CD4-positive, alpha-beta T cell (primary cell): Measurements from ENCODE around the gene EPHA4. TPM values are rescaled to one million over a fixed set of nuclear protein-coding genes. Genes with fewer than 3 reads are reported as not detected.
A peak's percentile ranks its signal among the peaks of the same experiment; 100 is the strongest.

Source experiments
- ATAC-seq: fragments of 200-7000 bp; cut with Tn5 transposase; one replicate; pipeline ENCODE4 v1.10.0; 2022; ENCODE audit warnings: mild to moderate bottlenecking; ENCODE audit not compliant: poor library complexity
- CTCF ChIA-PET: fragments of 350-600 bp; sonication (Branson Sonifier 250); formaldehyde crosslinking; loops from one replicate; lab custom pipeline; 2021; ENCODE audit warnings: antibody characterized with exemption, inconsistent platforms; lab: Charles Lee
- POLR2A ChIA-PET: fragments of 350-600 bp; sonication (Branson Sonifier 250); formaldehyde crosslinking; loops from one replicate; lab custom pipeline; 2021; ENCODE audit warnings: antibody characterized with exemption, inconsistent platforms; lab: Charles Lee
- DNase-seq, 14 experiments: peaks; one replicate each; pipeline ENCODE4 v3.0.0-alpha.2; 2013 to 2020; ENCODE audit warnings: mixed read lengths in 2 of 14
- H3K27ac ChIP-seq, 2 donors: one replicate each; pipeline versions ENCODE4 v1.5.1 to v1.7.0; 2013; ENCODE audit warnings: low read length in 2 of 2, low read depth in 1 of 2, mild to moderate bottlenecking in 1 of 2
- H3K27me3 ChIP-seq, 2 experiments: 1 replicate in 1 of 2; 2 replicates in 1 of 2; pipeline versions ENCODE4 v1.6.1 to v1.7.0; 2013; ENCODE audit warnings: low read length in 2 of 2, control low read depth in 1 of 2, mild to moderate bottlenecking in 1 of 2, moderate library complexity in 1 of 2; ENCODE audit not compliant: insufficient read depth in 2 of 2, control insufficient read depth in 1 of 2
- H3K36me3 ChIP-seq: one replicate; pipeline ENCODE4 v1.6.1; 2013; ENCODE audit warnings: low read length, control low read depth; ENCODE audit not compliant: insufficient read depth
- H3K4me1 ChIP-seq: one replicate; pipeline ENCODE4 v1.6.1; 2013; ENCODE audit warnings: low read length, control low read depth; ENCODE audit not compliant: insufficient read depth
- H3K4me3 ChIP-seq: one replicate; pipeline ENCODE4 v1.5.1; 2013; ENCODE audit warnings: mild to moderate bottlenecking, low read length, moderate library complexity
- H3K9me3 ChIP-seq, 2 experiments: 1 replicate in 1 of 2; 2 replicates in 1 of 2; pipeline versions ENCODE4 v1.6.1 to v1.7.0; 2013; ENCODE audit warnings: low read length in 2 of 2, mild to moderate bottlenecking in 2 of 2, control low read depth in 1 of 2, moderate library complexity in 1 of 2; ENCODE audit not compliant: control insufficient read depth in 1 of 2, insufficient read depth in 1 of 2
- H3K27ac Mint-ChIP-seq: one replicate; pipeline ENCODE4 v1.8.0; 2020; ENCODE audit warnings: mixed read lengths
- H3K27me3 Mint-ChIP-seq: one replicate; pipeline ENCODE4 v1.8.0; 2021; ENCODE audit warnings: mixed read lengths
- H3K36me3 Mint-ChIP-seq: one replicate; pipeline ENCODE4 v1.8.0; 2021; ENCODE audit warnings: low read depth, mixed read lengths
- H3K4me1 Mint-ChIP-seq: one replicate; pipeline ENCODE4 v1.8.0; 2021; ENCODE audit warnings: low read depth, mixed read lengths
- H3K4me3 Mint-ChIP-seq: one replicate; pipeline ENCODE4 v1.8.0; 2020; ENCODE audit warnings: mild to moderate bottlenecking, mixed read lengths
- H3K9me3 Mint-ChIP-seq: one replicate; pipeline ENCODE4 v1.8.0; 2020; ENCODE audit warnings: mixed read lengths
- CTCF ChIP-seq: fragments of 200-600 bp; IDR thresholded peaks from one replicate; pipeline ENCODE4 v1.8.0; 2022; ENCODE audit warnings: antibody characterized with exemption, mild to moderate bottlenecking
- intact Hi-C, 2 experiments: fragments of 100-400 bp; cut with DNase I in 1 of 2; cut with micrococcal nuclease in 1 of 2; formaldehyde crosslinking; loops; one replicate each; pipeline versions ENCODE4 v1.15.1 to v1.9.0; 2023 to 2025; cut with DNase I, micrococcal nuclease
- total RNA-seq, 174 experiments: library from RNA in 2 of 174; stranded (reverse) in 2 of 174; gene quantifications; one replicate each; pipeline ENCODE4 v1.2.3 and lab custom pipeline; 2021 to 2026

The EPHA4 gene
- total RNA-seq, 2 experiments from 2014 or later, result 85.7 to 86.5 TPM

GRCh38 chr2:221568299-221568698 is 3.8 kb downstream of the EPHA4 start:
- Histone ChIP-seq H3K4me1 (peaks cover 38% of the 10 kb centered on the region), H3K27ac (no peak overlapping the region), H3K9me3 (no peaks in the 10 kb centered on the region), H3K27me3 (peaks cover 0 to 17% of the 10 kb centered on the region in 2 experiments), H3K36me3 (peaks cover 6% of the 10 kb centered on the region), H3K4me3 (no peak overlapping the region)
- Mint-ChIP-seq H3K9me3 (no peaks in the 10 kb centered on the region), H3K27me3 (peaks cover 8% of the 10 kb centered on the region), H3K4me1 (peaks cover 75% of the 10 kb centered on the region), H3K4me3 (peak overlapping the region; percentile 53), H3K27ac (peak overlapping the region; percentile 3), H3K36me3 (peaks cover 56% of the 10 kb centered on the region)
- CTCF ChIA-PET, result no interaction called here
- TF ChIP-seq CTCF, result no peak
- intact Hi-C loops, result loop anchor here in 1 of 2 experiments (5.0 kb wide), 1 partner anchor 36 kb away; no protein-coding TSS in a partner anchor
- ATAC-seq (no peak), DNase-seq (no peak)
- POLR2A ChIA-PET, result no interaction called here

GRCh38 chr2:221567809-221568208 is 4.3 kb downstream of the EPHA4 start:
- CTCF ChIA-PET, result no interaction called here
- intact Hi-C loops, result loop anchor here in 1 of 2 experiments (5.0 kb wide), 1 partner anchor 36 kb away; no protein-coding TSS in a partner anchor
- no peak for DNase-seq
- Mint-ChIP-seq H3K36me3 (peaks cover 61% of the 10 kb centered on the region), H3K4me3 (peak overlapping the region; percentile 53), H3K27me3 (peaks cover 8% of the 10 kb centered on the region), H3K27ac (peak overlapping the region; percentile 3), H3K9me3 (no peaks in the 10 kb centered on the region), H3K4me1 (peaks cover 80% of the 10 kb centered on the region)
- Histone ChIP-seq H3K36me3 (peaks cover 7% of the 10 kb centered on the region), H3K9me3 (no peaks in the 10 kb centered on the region), H3K27me3 (peaks cover 0 to 17% of the 10 kb centered on the region in 2 experiments), H3K27ac (no peak overlapping the region), H3K4me1 (peaks cover 33% of the 10 kb centered on the region), H3K4me3 (no peak overlapping the region)
- no peak for ATAC-seq
- POLR2A ChIA-PET, result no interaction called here
- no peak for TF ChIP-seq CTCF

GRCh38 chr2:221567231-221567760 is 4.8 kb downstream of the EPHA4 start:
- no peak for ATAC-seq
- Histone ChIP-seq H3K27ac (no peak overlapping the region), H3K4me1 (peaks cover 28% of the 10 kb centered on the region), H3K27me3 (peaks cover 0 to 17% of the 10 kb centered on the region in 2 experiments), H3K4me3 (no peak overlapping the region), H3K9me3 (no peaks in the 10 kb centered on the region), H3K36me3 (peaks cover 7% of the 10 kb centered on the region)
- DNase-seq, result no peak
- Mint-ChIP-seq H3K27ac (no peak overlapping the region), H3K36me3 (peaks cover 66% of the 10 kb centered on the region), H3K4me1 (peaks cover 85% of the 10 kb centered on the region), H3K27me3 (peaks cover 8% of the 10 kb centered on the region), H3K9me3 (no peaks in the 10 kb centered on the region), H3K4me3 (peak overlapping the region; percentile 31)
- POLR2A ChIA-PET, result no interaction called here
- intact Hi-C loops, result loop anchor here in 1 of 2 experiments (5.0 kb wide), 1 partner anchor 35 kb away; no protein-coding TSS in a partner anchor
- CTCF ChIA-PET, result no interaction called here
- TF ChIP-seq CTCF, result no peak
